ENCODE measurements around the gene EPO. TPM values are rescaled to one million over a fixed set of nuclear protein-coding genes. Genes with fewer than 3 reads are reported as not detected.
"Not testable (repeated sequence)": the region's sequence is repeated elsewhere in the genome, so short reads cannot be mapped to it uniquely, and the experiment has no call there.

EPO gene
- total RNA-seq, 1 experiment from 2014 or later, result 0.30 TPM

GRCh38 chr7:100714725-100715124, 5.5 kb upstream of the EPO start:
- no peak for ATAC-seq
- ChIA-PET CTCF (interaction anchor here (1.8 to 2.0 kb wide), 2 partner anchors 9 to 11 kb away, joined by 6 to 8 read pairs; partner anchors contain the start of gene POP7), POLR2A (interaction anchor here (1.6 kb wide), 1 partner anchor 9 kb away, joined by 6 read pairs; the partner anchor contains the start of gene POP7)

DNA sequence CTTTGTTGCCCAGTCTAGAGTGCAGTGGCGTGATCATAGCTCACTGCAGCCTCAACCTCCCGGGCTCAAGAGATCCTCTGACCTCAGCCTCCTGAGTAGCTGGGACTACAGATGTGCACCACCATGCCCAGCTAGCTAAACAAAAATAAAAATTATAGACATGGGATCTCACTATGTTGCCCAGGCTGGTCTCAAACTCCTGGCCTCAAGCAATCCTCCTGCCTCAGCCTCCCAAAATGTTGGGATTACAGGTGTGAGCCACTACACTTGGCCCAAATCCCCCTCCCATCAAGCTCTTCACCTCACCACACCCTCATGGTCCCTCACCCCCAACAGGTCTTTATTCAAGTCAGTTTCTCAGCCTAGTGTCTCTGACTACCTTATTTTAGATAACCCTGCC, 3.2 kb upstream of the EPO start:
- H3K4me3 ChIP-seq (replicated peaks in 1 of 2; ENCODE audit: low read depth in 1 of 2, low read length in 2 of 2); H3K4me2 ChIP-seq (ENCODE audit: low read length); DNase-seq (ENCODE audit: low read depth, low spot score); H2AFZ ChIP-seq (ENCODE audit: low read depth, low read length, poor library complexity, severe bottlenecking); H3K79me2 ChIP-seq (ENCODE audit: insufficient read depth, low read length); H3K9me2 ChIP-seq (ENCODE audit: insufficient read depth); H3K36me3 ChIP-seq (ENCODE audit: control insufficient read depth in 1 of 2, insufficient read depth in 2 of 2, low read length in 2 of 2); ATAC-seq; H3K27ac ChIP-seq (ENCODE audit: low read depth, low read length); H4K20me1 ChIP-seq (ENCODE audit: insufficient read depth); BruUV-seq (replicated peaks); H3K9ac ChIP-seq (ENCODE audit: low read length); H3K27me3 ChIP-seq (ENCODE audit: insufficient read depth, low read length); POLR2A ChIA-PET; H3K4me1 ChIP-seq (ENCODE audit: control insufficient read depth in 1 of 2, insufficient read depth in 2 of 2, low read length in 2 of 2); H3K9me3 ChIP-seq (ENCODE audit: control insufficient read depth in 1 of 2, insufficient read depth in 1 of 2, low read depth in 1 of 2, low read length in 2 of 2); intact Hi-C loops (cut with micrococcal nuclease); RAD21 ChIA-PET (ENCODE audit: low non-redundant PET in 1 of 2, low total read pairs in 2 of 2, uncharacterized antibody in 2 of 2, unreplicated experiment in 2 of 2): not testable (repeated sequence)
- CTCF ChIA-PET, result interaction anchor here (1.4 kb wide), 1 partner anchor 9 kb away, joined by 3 read pairs; no protein-coding TSS in a partner anchor

More at GRCh38 chr7:100714725-100715124, 5.5 kb upstream of the EPO start:
- no peak overlapping the region for H3K4me2 ChIP-seq (ENCODE audit: low read length)
- intact Hi-C loops (cut with micrococcal nuclease), result no loop called here
- H3K27me3 ChIP-seq (ENCODE audit: insufficient read depth, low read length), result no peaks in the 10 kb centered on the region
- DNase-seq (ENCODE audit: low read depth, low spot score), result no peak
- H3K4me3 ChIP-seq (replicated peaks in 1 of 2; ENCODE audit: low read depth in 1 of 2, low read length in 2 of 2), result no peak overlapping the region
- no peak for TF ChIP-seq SRF (IDR thresholded peaks at IDR 0.05; ENCODE audit: low read depth)
- TF ChIP-seq SP1 (IDR thresholded peaks at IDR 0.05; ENCODE audit: low read depth), result no peak
- no peak for TF ChIP-seq TCF7L2 (IDR thresholded peaks at IDR 0.05; ENCODE audit: borderline replicate concordance, extremely low read depth, insufficient read depth, insufficient read length)
- no peak for TF ChIP-seq ATF3 (IDR thresholded peaks at IDR 0.05)
- no peak for TF ChIP-seq RAD21 (IDR thresholded peaks at IDR 0.05; ENCODE audit: low read depth)
- TF ChIP-seq EZH2 (IDR thresholded peaks at IDR 0.05), result no peak
- TF ChIP-seq MAX (IDR thresholded peaks at IDR 0.05), result no peak
- TF ChIP-seq CBX3 (IDR thresholded peaks at IDR 0.05; ENCODE audit: low read depth), result no peak
- TF ChIP-seq EZH2phosphoT487 (IDR thresholded peaks at IDR 0.05; ENCODE audit: borderline replicate concordance), result no peak
- H3K9me2 ChIP-seq (ENCODE audit: insufficient read depth), result no peaks in the 10 kb centered on the region
- peaks cover 0 to 3% of the 10 kb centered on the region in 2 experiments; a peak in 1 of 4 replicates for H3K9me3 ChIP-seq (ENCODE audit: control insufficient read depth in 1 of 2, insufficient read depth in 1 of 2, low read depth in 1 of 2, low read length in 2 of 2)
- no peak overlapping the region for H3K9ac ChIP-seq (ENCODE audit: low read length)
- no peaks in the 10 kb centered on the region for H4K20me1 ChIP-seq (ENCODE audit: insufficient read depth)
- no TSS peak for BruUV-seq (replicated peaks)
- no peaks in the 10 kb centered on the region for H3K4me1 ChIP-seq (ENCODE audit: control insufficient read depth in 1 of 2, insufficient read depth in 2 of 2, low read length in 2 of 2)
- RAD21 ChIA-PET (ENCODE audit: low non-redundant PET in 1 of 2, low total read pairs in 2 of 2, uncharacterized antibody in 2 of 2, unreplicated experiment in 2 of 2), result interaction anchor here in 1 of 2 experiments (0.6 kb wide), 1 partner anchor 16 kb away, joined by 3 read pairs; no protein-coding TSS in a partner anchor
- no peaks in the 10 kb centered on the region for H3K36me3 ChIP-seq (ENCODE audit: control insufficient read depth in 1 of 2, insufficient read depth in 2 of 2, low read length in 2 of 2)
- H2AFZ ChIP-seq (ENCODE audit: low read depth, low read length, poor library complexity, severe bottlenecking), result no peak overlapping the region
- no peak overlapping the region for H3K27ac ChIP-seq (ENCODE audit: low read depth, low read length)
- H3K79me2 ChIP-seq (ENCODE audit: insufficient read depth, low read length), result no peaks in the 10 kb centered on the region
